ENCODE measurements around the gene IQSEC3.
"Not testable (repeated sequence)": the region's sequence is repeated elsewhere in the genome, so short reads cannot be mapped to it uniquely, and the experiment has no call there.

IQSEC3 gene

DNA sequence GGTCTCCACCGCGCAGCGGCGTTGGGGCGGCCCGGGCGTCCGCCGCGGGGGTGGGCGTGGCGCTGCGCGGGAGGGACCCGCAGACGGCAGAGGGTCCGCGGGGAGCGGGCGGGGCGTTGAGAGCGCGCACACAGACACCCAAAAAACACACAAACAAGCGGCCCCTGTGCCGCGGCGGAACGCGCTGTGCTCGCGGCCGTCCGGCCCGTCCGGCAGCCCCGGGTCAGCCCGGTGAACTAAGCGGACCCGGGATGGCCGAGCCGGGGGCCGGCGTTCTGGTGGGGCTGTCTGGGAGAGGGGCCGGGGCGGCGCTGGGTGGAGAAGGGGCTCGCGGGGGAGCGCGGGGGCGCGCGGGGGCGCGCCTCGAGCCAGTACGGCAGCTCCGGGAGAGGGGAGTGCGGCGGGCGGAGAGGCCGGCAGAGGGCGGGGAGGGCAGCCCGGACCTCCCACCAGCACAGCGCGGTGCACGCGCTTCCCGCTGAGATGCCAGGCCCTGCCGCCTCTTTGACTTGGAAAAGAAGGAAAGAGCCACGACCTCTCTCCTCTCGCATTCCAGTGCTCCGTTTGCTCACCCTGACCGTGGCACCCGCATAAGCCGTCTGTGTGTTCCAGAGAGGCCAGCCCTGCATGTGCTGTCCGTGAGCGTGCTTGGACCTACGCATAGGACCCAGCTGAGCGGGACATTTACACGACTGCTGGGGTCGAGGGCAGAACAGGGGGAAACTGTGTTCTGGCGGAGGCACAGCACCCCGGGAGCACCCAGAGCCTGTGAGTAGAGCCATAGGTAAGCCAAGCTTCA, 137.1 kb downstream of the IQSEC3 start:
- no peak for DNase-seq

DNA sequence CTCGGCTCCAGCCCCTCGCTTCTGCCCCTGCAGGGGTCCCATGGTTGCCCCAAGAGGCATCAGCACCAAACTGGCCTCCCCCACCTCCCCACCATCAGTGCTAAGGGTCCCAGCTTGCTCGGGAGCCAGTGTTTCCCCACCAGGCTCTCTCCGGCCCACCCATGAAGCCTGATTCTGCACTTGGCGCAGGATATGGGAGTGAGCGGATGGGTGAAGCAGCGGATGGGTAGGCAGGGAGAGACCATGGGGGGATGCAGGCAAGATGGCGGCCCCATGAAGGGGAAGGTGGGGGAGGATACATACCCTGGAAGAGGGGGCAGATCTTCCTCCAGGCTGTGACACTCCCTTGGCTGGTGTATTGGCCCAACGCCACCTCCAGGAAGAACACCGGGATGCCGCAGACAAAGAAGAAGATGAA, 137.7 kb downstream of the IQSEC3 start:
- DNase-seq: no peak

DNA sequence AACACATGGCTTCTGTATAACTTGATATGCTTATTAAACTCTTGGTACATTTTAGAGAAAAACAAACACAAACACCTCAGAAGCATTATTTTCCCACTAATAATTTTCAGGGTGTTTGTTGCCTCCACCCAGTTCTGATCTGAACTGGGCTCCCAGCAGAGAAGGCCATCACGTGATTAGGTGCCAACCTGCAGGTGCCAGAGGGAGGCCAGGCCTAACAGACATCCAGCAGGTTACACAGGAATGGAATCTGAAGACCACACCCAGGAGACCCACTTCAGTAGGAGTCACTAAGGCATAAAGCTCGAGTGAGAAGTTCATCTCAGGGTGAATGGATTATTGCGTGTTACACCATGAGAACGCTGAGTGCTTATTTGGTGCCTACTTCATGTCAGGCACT, 138.5 kb downstream of the IQSEC3 start:
- DNase-seq: no peak

DNA sequence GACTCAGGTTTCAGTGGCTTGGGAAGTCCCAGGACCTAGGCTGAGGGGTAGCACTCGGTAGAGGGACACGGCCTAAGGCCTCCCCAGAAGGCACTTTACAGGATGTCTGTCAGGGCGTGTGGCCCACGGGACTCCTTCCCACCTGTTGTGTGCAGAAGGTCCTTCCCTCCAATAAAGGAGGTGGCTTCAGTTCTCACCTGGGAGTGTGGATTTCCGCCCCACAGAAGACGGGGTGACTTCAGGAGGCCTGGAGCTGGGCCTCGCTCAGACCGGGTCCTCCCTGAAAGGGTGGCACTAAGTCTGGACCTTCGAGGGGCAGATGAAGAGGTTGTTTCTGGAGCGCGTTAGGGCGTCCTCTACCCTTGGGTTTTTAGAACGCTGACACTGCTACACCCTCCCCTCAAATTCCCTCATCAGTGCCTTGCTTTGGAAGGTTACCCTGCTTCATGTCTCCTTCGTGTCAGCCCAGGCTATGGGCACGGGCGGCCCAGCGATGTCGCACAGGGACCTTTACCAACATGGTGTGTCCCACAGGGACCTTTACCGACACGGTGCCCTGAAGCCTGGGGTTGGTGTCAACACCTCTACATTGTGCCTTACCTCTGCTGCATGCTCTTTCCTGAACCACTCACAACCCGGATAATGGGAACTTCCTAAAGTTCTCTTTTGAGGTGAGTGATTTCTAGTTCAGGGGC, 140.3 kb downstream of the IQSEC3 start:
- no peak for DNase-seq

DNA sequence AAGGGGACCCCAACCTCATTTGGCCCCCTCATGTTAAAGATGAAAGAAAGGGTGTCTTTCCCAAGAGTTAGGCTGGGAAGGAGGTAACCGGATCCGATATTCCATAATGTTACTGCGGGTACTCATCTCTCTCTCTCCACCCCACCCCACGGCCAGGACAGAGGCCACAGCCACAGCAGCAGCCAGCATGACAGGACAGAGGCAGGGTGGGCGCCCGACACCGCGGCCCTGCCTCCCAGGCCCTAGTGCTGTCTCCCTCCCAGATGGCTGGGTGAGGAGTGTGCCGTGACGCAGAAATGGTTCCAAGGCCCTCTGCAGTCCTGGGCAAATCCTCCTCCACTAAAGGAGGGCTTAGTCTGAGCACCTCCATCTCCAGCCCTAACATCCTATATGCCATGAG, 141.2 kb downstream of the IQSEC3 start:
- DNase-seq: no peak

DNA sequence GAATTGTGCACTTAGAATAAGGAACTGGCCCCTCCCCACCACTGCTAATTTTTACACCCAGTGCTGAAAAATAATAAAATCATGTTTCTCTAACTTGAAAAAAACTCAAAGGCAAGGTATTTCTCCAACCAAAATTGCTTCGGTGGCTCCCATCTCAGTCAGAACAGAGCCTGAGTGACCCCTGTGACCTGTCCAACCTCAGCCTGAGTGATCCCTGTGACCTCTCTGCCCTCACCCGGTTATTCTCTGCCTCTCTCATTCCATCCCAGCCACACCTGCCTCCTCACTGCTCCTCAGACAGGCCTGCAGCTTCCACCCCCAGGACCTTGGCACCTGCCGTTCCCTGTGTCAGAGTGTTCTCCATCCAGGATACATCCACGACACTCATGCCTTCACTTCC, 142.2 kb downstream of the IQSEC3 start:
- no peak for DNase-seq

DNA sequence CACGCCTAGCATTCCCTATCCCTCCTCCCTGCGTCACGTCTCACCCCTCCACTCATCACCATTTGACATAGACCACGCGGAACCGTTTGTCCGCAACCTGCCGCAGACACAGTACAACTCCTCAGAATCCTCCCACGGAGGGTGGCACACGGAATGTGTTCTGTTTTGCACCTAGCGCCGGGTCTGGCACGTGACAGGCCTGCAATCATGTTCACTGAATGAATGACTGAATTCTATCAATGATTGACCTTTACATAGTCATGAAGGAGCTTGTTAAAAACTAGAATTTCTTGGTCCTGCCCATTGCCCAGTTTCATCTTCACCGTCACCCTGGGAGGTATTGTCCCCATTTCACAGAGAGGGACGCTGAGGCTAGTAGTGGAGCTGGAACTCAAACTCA, 142.7 kb downstream of the IQSEC3 start:
- DNase-seq: no peak

DNA sequence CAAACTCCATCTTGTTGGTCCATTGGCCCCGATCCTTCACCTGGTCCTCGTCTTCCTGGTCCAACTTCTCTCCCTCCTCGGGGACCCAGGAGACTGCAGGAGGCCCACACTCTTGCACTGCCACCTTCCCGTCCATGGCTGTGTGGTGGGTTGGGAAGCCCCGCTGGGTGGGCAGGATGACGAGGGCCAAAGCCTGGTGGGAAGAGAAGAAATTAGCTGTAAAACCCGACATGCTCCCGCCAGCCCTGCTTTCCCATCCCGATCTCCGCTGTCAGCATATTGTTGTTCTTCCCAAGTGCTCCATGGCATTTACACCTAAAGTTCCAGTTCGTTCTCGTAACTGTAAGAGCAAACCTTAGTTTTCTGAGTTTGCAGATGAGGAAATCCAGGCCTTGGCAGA, 143.3 kb downstream of the IQSEC3 start:
- no peak for DNase-seq

DNA sequence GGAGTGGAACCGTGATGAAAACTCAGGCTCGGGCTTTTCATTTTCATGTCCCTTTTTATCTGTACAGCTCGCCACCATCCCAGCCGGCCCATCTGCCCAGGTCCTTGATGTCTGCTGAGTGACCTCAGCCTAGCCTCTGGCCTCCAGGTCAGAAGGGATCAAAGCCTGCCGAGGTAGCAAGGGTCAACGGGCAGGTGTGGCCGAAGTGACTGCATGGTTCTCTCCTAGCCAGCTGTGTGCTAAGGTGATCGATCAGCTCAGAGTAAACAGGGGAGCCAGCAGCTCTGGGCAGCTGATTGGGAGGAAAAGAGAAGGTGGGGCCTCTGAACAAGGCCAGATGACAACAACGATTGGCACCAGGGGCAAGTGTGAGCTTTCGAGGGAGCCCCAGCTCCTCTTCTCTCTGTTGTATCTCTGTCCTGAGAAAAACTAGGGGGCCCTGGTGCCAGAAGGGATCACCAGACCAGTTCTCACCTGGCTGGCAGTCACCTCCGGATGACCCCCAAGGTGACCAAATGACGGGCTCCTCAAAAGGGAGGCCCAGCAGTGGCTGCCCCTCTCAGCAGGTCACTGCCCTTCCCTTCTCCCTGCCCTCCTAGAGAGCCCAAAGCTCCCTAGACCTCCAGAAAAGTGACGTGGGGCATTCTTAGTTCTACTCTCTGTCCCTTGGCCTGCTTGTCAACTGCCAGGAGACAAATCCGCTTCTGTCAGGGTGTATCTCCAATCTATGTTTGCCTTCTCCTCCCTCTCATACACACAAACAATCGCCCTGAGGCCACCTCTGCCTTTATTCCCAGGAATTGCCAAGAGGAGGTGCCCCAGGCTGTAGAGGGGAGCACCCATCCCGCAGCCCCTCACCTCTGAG, 143.9 kb downstream of the IQSEC3 start:
- DNase-seq: no peak

DNA sequence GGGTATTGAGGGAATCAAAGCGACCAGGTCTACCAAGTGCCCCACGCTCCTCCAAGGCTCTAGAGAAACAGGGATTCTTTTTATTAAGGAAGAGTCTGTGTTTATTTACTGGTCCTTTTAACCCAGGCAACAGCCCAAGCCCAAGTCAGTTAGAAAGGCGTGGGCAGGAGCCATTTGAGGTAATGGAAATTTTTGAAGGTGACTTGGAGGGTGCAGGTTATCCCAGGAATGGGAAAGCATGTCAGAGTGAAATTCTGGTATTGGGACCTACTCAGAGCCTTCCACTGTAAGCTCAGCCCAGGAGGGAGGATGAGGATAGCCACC, 144.5 kb downstream of the IQSEC3 start:
- DNase-seq: no peak

DNA sequence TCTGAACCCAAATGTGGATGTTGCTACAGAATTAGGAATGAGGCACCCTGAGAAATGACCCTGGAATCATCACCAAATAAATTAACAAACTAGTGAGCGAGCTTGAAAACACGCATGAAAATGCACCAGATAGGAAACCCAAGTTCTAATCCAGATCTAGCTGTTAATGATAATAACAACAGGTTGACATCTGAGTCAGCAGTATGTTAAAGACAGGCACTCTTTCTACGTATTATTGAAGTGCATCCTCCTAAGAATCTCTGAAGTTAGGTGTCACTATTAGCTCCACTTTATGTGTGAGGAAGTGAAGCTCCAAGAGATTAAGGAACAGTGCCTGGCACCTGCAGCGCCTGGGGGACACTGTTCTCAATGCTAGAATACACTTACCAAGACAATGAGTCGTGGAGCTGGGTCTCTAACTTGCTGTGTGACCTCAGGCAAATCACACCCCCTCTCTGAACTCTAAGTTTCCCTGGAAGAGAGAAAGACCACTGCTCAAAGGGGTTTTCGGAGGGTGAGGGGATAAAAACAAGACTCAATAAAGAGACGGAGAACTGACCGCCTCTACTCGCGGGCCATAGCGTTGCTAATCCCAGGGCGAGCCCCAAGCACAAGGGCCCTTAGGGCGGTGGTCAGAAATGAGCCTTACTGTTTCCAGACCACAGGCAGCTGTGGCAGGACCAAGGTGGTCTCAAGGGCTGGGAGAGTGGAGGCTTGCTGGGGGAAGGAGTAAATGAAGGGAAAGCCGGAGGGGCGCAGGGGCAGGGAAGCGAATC, 145.3 kb downstream of the IQSEC3 start:
- DNase-seq: no peak

DNA sequence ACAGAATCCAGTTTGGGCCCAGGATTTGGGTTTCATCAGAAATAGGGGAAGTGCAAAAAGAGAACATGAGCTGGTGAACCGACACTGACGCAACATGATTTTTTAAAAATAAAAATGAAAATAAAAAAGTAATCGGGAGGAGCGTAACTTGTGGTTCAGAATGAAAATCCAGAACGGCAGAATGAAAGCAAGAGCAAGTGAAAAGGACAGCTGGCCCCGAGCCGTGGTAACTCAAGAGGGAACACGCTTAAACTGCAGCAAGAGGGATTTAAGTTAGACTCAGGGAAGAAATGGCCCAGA, 145.8 kb downstream of the IQSEC3 start:
- no peak for DNase-seq

DNA sequence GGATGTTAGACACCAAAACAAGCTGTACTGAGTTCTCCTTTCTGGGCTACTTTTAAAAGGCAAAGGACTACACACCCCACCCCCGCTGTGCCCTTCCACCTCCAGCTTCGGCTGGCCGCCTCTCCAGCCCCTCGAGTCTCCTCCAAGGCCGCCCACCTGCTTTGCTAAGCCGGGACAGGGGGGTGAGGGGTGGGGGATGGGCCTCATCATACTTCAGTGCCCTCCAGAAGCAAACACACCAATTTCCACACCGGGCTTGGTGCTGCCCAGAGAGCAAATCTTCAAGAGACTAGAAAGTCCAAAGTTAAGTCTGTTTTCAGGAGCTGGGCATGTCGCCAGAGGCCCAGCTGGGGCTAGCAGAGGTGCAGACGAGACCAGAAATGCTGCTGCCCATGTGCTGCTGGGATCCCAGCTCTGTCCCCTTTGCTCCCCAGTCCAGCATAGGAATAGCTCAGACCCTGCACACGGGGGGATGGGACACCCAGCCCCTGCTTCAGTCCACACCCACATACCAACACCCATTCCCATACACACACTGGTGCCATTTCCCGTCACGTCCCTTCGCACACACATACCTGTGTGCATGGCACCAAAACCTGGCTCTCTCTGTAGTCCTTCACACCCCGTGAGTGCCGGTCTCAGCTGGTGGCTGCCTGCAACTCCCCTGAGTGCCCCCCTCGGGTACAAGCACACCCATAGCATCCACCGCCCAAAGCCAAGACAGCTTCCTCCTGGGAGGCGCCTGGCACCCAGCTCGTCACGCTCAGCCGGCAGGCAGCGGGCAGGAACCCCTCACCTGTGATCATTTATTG, 146.4 kb downstream of the IQSEC3 start:
- DNase-seq: no peak

DNA sequence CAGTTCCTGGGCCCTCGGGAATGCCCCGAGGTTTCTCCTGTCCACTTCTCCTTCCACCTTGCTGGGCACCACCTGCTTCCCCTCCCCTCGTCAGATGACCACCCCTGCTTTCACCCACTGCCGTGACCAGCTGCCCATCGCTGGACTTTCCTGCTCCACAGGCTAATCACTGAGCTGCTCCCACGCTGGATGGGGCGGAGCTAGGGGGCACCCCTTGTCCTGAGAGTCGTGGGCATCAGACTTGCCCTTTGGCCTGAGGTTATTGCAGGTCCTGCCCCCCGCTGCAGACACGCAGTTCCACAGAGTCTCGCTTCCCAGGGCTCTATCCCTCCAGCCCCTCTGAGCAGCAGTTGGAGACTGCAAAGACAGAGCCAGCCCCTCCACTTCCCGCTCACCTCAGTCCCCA, 147.0 kb downstream of the IQSEC3 start:
- DNase-seq: no peak

DNA sequence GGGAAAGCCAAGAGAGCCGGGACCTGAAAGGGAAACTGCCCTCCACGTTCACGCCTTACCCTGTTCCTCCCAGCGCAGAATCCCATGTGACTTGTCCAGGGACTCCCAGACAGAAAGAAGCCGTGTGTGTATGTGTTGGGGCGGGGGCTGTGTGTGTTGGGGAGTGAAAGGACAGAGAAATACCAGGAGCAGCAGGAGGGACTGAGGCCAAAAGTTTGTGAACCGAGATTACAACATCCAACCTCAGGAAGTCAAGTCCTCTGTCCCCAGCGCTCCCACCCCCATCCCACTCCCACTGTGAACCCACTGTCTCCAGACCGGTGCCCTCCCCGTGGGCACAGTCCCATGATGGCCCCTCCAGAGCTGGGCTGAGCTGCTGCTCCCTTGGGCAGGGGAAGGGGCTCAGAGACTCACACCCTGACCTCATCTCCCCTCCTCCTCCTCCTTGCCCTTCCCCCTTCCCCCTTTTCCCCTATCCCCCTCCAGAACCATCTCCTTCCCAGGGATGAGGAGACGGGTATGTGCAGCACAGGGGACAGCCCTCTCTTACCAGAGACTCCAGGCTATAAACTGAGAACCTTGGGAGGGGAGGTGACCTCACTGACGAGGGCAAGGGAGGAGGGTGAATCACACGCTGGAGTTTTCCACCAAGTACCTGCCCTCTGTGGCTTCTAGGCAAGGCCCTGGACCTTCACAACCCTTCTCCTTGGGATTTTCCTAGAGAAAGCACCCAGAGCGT, 147.6 kb downstream of the IQSEC3 start, which contains the start of gene SLC6A12:
Gene SLC6A12, minus strand, starts transcription at position 155 of the 739 bp plus-strand sequence. CDS start 4,171 bp downstream, outside the sequence.
- no peak for DNase-seq

DNA sequence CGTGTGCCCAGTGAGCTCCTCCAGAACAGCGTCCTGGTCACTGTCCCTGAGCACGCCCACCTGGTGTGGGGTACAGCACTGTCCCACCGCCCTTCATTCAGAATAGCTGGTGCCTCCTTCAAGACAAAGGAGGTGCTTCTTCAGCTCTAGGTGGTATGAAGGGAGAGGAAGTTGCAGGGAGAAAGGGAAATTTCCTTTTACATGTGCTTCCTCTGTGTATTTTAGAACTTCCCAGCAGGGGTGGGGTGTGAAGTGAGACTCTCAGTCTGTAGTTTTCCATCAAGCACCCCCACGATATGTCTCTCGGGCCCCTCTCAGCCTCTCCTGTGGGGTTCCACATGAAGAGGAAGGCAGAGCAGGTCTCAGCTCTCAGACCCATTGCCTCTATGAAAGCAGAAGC, 148.5 kb downstream of the IQSEC3 start:
- no peak for DNase-seq

DNA sequence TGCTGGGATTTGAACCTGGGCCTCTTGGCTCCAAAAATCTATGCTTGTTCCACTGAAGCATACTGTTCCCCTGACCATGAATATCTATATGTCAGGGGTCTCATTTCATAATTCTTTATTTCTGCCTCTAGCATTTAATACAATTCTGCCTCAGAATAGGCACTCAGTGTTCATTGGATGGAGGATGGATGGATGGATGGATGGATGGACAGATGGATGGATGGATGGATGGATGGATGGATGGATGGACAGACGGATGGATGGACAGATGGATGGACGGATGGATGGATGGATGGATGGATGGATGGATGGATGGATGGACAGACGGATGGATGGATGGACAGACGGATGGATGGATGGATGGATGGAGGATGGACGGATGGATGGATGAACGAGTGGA, 150.5 kb downstream of the IQSEC3 start:
- not testable (repeated sequence) for DNase-seq

DNA sequence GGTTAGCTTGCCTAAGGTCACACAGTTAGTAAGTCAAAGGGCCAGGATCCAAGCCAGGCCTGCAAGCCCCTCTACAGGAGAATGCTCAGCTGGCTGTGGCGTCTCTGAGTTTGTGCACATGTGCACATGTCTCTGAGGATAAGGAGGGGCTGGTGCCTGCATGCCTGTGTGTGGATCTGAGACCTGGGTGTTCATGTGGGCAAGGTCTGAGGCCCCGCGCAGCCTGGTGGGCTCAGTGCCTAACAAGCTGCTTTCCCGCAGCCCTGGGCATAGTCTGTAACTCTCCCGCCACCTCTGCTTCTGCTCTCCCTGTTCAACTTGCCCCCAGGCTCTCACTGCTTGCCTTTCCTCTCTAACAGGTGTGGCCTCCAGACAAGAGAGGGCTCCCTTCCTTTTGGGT, 151.7 kb downstream of the IQSEC3 start:
- no peak for DNase-seq

DNA sequence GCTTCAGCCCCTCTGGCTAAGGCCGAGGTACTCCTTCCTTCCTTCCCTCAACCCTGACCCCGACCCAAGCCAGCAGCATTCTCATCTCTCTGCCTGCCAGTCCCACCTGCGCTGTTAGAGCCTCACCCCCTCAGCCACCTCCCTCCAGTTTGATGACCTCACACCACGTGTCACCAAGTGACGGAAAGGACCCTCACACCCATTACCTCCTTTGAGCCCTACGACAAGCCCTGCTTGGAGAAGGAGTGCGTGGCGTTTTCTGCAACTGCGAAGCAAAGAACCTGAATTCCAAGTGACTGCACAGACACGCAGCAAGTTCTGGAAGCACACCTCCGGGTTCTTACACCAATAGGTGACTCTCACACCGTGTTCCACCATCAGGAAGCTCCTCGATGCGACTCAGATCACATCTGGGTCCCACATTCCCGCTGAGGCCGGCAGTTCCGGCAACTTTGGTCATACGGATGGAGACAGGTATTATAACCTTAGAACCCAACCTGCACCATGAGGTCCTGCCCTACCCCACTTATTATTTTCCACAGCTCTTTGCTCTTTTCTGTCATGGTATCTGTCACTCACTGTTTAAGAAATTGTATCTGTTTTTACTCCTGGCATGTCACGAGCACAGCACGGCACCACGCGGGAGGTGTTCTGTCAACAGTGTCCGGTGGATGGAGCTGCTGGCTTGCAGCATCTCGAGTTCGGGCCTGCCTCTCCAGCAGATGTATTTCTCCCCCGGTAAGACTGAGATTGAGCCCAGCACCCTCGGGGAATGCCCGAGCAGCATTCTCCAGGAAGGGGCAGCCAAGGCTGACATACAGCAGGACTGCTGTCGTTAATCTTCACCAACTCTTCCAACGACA, 152.4 kb downstream of the IQSEC3 start:
- DNase-seq: no peak

DNA sequence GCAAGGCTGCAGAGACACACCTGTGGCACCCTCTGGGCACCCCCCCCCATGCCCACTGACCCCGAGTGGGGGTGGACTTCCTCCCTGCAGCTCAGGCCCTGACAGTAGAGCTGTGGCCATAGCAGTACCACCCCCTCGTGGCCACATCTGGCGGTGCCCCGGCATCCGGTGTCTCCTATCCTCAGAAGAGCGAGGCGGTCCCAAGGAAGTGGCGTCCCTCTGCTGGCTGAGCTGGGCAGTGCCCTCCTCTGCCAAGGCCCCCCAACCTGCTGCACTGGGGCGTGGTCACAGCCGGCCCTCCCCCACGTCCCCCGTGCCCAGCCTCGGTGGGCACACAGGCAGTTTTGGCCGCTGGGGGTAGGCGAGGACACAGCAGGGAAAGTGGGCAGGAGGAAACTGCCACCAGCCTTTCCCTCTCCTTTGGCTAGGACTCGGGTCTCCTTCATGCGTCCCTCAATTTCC, 153.4 kb downstream of the IQSEC3 start:
- peak; percentile 64 for DNase-seq
